HEK293T (cell line): Measurements from ENCODE around the gene ZNF746.
"Not testable (repeated sequence)": the region's sequence is repeated elsewhere in the genome, so short reads cannot be mapped to it uniquely, and the experiment has no call there.

ENCODE experiments used
- CTCF ChIA-PET: fragments of 350-600 bp; formaldehyde crosslinking; extraction: SDS; loops from one replicate; lab custom pipeline; 2021; ENCODE audit warnings: antibody characterized with exemption, inconsistent platforms; lab: Yijun Ruan, JAX
- POLR2A ChIA-PET: fragments of 350-600 bp; formaldehyde crosslinking; extraction: SDS; loops from one replicate; lab custom pipeline; 2020; ENCODE audit warnings: antibody characterized with exemption, inconsistent platforms; lab: Yijun Ruan, JAX
- DNase-seq: peaks from one replicate; pipeline ENCODE4 v3.0.0; 2012; ENCODE audit warnings: mixed read lengths; ENCODE audit errors: extremely low spot score
- ARNT ChIP-seq: fragments of 450-650 bp; IDR thresholded peaks from 2 replicates; pipeline ENCODE4 v1.6.1; 2017; ENCODE audit warnings: mild to moderate bottlenecking
- BHLHE40 ChIP-seq: fragments of 450-650 bp; IDR thresholded peaks from 2 replicates; pipeline ENCODE4 v1.6.1; 2016; ENCODE audit warnings: mild to moderate bottlenecking, moderate library complexity, borderline replicate concordance
- CTBP1 ChIP-seq: fragments of 450-650 bp; IDR thresholded peaks from 2 replicates; pipeline ENCODE4 v1.6.1; 2016; ENCODE audit warnings: borderline replicate concordance
- ELF4 ChIP-seq: fragments of 450-650 bp; IDR thresholded peaks from 2 replicates; pipeline ENCODE4 v1.6.1; 2017; ENCODE audit warnings: antibody characterized with exemption
- FOXA1 ChIP-seq: fragments of 450-650 bp; IDR thresholded peaks from 2 replicates; pipeline ENCODE4 v1.6.1; 2016; ENCODE audit warnings: mild to moderate bottlenecking
- FOXK2 ChIP-seq: fragments of 450-650 bp; IDR thresholded peaks from 2 replicates; pipeline ENCODE4 v1.6.1; 2016; ENCODE audit warnings: mild to moderate bottlenecking
- FOXM1 ChIP-seq: fragments of 450-650 bp; IDR thresholded peaks from 2 replicates; pipeline ENCODE4 v1.6.1; 2017; ENCODE audit warnings: mild to moderate bottlenecking, borderline replicate concordance
- HDGF ChIP-seq: fragments of 450-650 bp; IDR thresholded peaks from 2 replicates; pipeline ENCODE4 v1.6.1; 2017; ENCODE audit warnings: antibody characterized with exemption, borderline replicate concordance
- L3MBTL2 ChIP-seq: fragments of 450-650 bp; conservative IDR thresholded peaks from 2 replicates; pipeline ENCODE4 v1.6.1; 2016; ENCODE audit warnings: mild to moderate bottlenecking
- LEF1 ChIP-seq: fragments of 450-650 bp; IDR thresholded peaks from 2 replicates; pipeline ENCODE4 v1.6.1; 2017; ENCODE audit warnings: mild to moderate bottlenecking, borderline replicate concordance
- NFRKB ChIP-seq: fragments of 450-650 bp; IDR thresholded peaks from 2 replicates; pipeline ENCODE4 v1.6.1; 2016; ENCODE audit warnings: mild to moderate bottlenecking, moderate library complexity
- SP1 ChIP-seq: fragments of 450-650 bp; IDR thresholded peaks from 2 replicates; pipeline ENCODE4 v1.6.1; 2017
- SUZ12 ChIP-seq: fragments of 450-650 bp; IDR thresholded peaks from 2 replicates; pipeline ENCODE4 v1.6.1; 2016; ENCODE audit warnings: mild to moderate bottlenecking
- TARDBP ChIP-seq: fragments of 450-650 bp; IDR thresholded peaks from 2 replicates; pipeline ENCODE4 v1.6.1; 2016
- ZNF384 ChIP-seq: fragments of 450-650 bp; IDR thresholded peaks from 2 replicates; pipeline ENCODE4 v1.6.1; 2016
- TF ChIP-seq, protein P1 (sequence below): fragments of 450-650 bp; IDR thresholded peaks from 2 replicates; pipeline ENCODE4 v1.6.1; 2016

The ZNF746 gene

GRCh38 chr7:149450821-149451220 is 46.8 kb downstream of the ZNF746 start:
- DNase-seq = no peak
- POLR2A ChIA-PET = no interaction called here
- CTCF ChIA-PET = no interaction called here
- no peak for TF ChIP-seq NFRKB
- no peak for TF ChIP-seq HDGF
- no peak for TF ChIP-seq L3MBTL2
- no peak for TF ChIP-seq SP1
- TF ChIP-seq BHLHE40 = no peak
- TF ChIP-seq FOXK2 = no peak
- TF ChIP-seq ZNF384 = no peak
- no peak for TF ChIP-seq CTBP1
- no peak for TF ChIP-seq ELF4
- no peak for TF ChIP-seq LEF1
- TF ChIP-seq TARDBP = no peak
- TF ChIP-seq, protein P1, sequence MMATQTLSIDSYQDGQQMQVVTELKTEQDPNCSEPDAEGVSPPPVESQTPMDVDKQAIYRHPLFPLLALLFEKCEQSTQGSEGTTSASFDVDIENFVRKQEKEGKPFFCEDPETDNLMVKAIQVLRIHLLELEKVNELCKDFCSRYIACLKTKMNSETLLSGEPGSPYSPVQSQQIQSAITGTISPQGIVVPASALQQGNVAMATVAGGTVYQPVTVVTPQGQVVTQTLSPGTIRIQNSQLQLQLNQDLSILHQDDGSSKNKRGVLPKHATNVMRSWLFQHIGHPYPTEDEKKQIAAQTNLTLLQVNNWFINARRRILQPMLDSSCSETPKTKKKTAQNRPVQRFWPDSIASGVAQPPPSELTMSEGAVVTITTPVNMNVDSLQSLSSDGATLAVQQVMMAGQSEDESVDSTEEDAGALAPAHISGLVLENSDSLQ = no peak

GRCh38 chr7:149449897-149450296 is 47.7 kb downstream of the ZNF746 start:
- POLR2A ChIA-PET = no interaction called here
- CTCF ChIA-PET = no interaction called here
- DNase-seq = no peak
- no peak for TF ChIP-seq L3MBTL2
- no peak for TF ChIP-seq FOXA1
- TF ChIP-seq ZNF384 = no peak
- TF ChIP-seq, protein P1 = no peak
- TF ChIP-seq FOXK2 = no peak
- no peak for TF ChIP-seq TARDBP

- DNase-seq = no peak
- TF ChIP-seq ELF4 (no peak), LEF1 (no peak), L3MBTL2 (no peak), BHLHE40 (no peak), HDGF (no peak), FOXA1 (no peak), SP1 (no peak), SUZ12 (no peak)
- TF ChIP-seq, protein P1 = no peak
- ChIA-PET CTCF (no interaction called here), POLR2A (no interaction called here)
Measured at GRCh38 chr7:149448961-149449360, 48.6 kb downstream of the ZNF746 start.

DNA sequence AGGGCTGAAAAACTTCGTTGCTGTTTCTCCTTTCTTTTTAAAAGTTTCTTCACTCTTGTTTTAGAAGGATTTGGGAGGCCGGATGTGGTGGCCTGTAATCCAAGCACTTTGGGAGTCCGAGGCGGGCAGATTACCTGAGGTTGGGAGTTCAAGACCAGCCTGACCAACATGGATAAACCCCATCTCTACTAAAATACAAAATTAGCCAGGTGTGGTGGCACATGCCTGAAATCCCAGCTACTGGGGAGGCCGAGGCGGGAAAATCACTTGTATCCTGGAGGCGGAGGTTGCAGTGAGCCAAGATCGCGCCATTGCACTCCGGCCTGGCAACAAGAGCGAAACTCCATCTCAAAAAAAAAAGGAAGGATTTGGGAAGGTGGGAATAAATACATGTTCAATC is 51.6 kb downstream of the ZNF746 start:
- POLR2A ChIA-PET, DNase-seq, CTCF ChIA-PET: not testable (repeated sequence)

DNA sequence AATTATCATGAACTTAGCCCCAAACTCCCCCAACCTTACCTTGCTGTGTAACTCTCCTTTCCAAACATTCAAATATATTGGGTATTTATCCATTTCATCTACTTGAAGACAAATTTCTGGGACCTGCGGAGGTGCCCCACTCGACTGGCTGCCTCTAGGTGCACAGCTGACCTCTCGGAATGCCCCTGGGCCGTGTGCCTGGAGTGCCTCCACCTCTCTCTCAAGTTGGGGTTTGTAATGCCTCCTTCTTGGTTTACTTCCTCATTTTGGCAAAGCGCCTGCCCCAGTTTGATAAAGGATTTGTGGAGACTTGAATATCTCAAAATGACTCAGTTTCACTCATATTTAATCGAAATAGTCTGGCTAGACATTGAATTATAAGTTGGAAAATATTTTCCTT is 53.3 kb downstream of the ZNF746 start:
- no peak for DNase-seq
- CTCF ChIA-PET = no interaction called here
- TF ChIP-seq NFRKB (no peak), ZNF384 (no peak), SP1 (no peak), L3MBTL2 (no peak), BHLHE40 (no peak)
- POLR2A ChIA-PET = no interaction called here

- ChIA-PET CTCF (no interaction called here), POLR2A (no interaction called here)
- no peak for DNase-seq
- TF ChIP-seq SP1 = no peak
- no peak for TF ChIP-seq NFRKB
Measured at GRCh38 chr7:149443523-149443922, 54.1 kb downstream of the ZNF746 start.

DNA sequence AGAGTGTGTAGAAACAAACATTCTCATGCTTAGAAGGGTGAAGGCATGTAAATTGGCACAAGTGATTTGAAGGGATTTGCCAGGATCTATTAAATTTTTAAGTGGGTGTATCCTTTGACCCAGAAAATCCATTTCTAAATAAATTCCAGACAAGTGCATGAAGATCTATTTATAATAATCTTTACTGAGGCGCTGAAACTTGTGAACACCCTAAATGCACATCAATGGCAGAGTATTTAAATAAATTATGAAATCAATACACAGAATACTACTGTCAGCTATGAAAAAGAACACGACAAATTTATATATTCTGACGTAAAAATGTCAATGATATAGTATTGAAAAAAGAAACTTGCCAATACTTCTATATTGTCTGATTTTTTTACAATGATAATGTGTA is 54.7 kb downstream of the ZNF746 start:
- CTCF ChIA-PET = no interaction called here
- POLR2A ChIA-PET = no interaction called here
- DNase-seq = no peak
- TF ChIP-seq LEF1 (no peak), NFRKB (no peak), FOXK2 (no peak), HDGF (no peak), ELF4 (no peak), TARDBP (no peak), SUZ12 (no peak), FOXA1 (no peak), BHLHE40 (no peak), L3MBTL2 (no peak), SP1 (no peak), FOXM1 (no peak), CTBP1 (no peak), ZNF384 (no peak), ARNT (no peak)
- TF ChIP-seq, protein P1 = no peak
